ENCODE measurements around the gene HTT.

DNA sequence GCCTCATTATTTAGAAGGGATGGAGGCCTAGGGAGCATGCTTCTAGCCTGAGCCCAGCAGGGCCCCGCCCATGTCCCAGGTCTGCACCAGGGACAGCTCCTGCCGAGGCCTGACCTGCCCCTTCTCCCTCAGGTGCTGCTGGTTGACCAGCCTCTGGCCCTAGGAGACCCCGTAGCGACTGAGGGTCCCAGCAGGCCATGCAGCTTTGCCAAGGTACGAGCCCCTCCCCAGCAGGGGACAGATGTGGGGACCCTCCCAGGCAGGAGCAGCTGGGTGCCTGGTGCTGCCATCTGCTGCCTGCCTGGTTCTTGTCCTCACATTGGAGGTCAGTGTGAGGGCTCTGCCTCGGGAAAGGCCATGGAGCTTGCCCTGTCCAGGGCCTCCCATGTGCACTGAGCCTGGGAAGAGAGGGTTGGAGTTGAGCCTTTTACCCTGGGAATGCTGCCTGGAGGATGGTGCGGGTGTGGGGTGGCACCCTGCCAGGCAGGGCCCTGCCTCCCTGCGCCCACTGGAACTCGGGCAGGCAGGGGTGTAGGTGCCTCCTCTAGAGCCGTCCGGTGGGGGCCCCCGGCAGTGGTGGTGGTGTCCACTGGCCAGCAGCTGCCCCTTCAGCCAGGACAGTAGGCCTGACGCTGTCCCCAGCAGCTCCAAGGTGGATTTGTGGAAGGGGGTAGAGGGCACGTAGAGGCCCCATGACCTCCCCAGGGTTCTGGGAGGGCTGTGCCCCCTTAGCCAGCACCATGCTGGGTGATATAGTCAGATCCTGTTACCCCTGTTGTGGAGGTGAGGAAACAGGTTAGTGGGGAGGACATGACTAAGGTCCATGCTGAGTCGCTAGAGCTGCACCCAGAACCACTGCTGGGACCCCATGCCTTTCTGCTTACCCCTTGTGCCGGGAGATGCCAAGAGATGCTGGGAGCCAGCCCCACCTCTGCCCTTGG, 172.2 kb downstream of the HTT start:
- TF ChIP-seq, protein P1, sequence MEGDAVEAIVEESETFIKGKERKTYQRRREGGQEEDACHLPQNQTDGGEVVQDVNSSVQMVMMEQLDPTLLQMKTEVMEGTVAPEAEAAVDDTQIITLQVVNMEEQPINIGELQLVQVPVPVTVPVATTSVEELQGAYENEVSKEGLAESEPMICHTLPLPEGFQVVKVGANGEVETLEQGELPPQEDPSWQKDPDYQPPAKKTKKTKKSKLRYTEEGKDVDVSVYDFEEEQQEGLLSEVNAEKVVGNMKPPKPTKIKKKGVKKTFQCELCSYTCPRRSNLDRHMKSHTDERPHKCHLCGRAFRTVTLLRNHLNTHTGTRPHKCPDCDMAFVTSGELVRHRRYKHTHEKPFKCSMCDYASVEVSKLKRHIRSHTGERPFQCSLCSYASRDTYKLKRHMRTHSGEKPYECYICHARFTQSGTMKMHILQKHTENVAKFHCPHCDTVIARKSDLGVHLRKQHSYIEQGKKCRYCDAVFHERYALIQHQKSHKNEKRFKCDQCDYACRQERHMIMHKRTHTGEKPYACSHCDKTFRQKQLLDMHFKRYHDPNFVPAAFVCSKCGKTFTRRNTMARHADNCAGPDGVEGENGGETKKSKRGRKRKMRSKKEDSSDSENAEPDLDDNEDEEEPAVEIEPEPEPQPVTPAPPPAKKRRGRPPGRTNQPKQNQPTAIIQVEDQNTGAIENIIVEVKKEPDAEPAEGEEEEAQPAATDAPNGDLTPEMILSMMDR (IDR thresholded peaks at IDR 0.05) = no peak
- TF ChIP-seq ETV6 (CRISPR knock-in tag; IDR thresholded peaks at IDR 0.05) (no peak), NR1H2 (CRISPR knock-in tag; IDR thresholded peaks at IDR 0.05) (no peak), JUN (CRISPR knock-in tag; IDR thresholded peaks at IDR 0.05) (no peak)

Data from WTC11 (cell line).